Endothelial cell of umbilical vein (primary cell): Measurements from ENCODE around the gene ASAP2. TPM values are rescaled to one million over a fixed set of nuclear protein-coding genes. Genes with fewer than 3 reads are reported as not detected.

ENCODE experiments used
- BruUV-seq: library from RNA; stranded (reverse); fragments of 400-500 nt; replicated peaks from 2 replicates; lab custom pipeline; 2021; lab: Mats Ljungman, UMichigan
- CTCF ChIA-PET: fragments of 300-600, 350-600 bp; sonication (Branson Sonifier 250); formaldehyde crosslinking; loops from one replicate; lab custom pipeline; 2021; ENCODE audit warnings: antibody characterized with exemption, inconsistent platforms; lab: Charles Lee
- POLR2A ChIA-PET: fragments of 300-600, 350-600 bp; sonication (Branson Sonifier 250); formaldehyde crosslinking; loops from one replicate; lab custom pipeline; 2021; ENCODE audit warnings: antibody characterized with exemption, inconsistent platforms; lab: Charles Lee
- DNase-seq: peaks from one replicate; pipeline ENCODE4 v3.0.0-alpha.2; 2011; ENCODE audit warnings: low read depth, low spot score
- FAIRE-seq: peaks from 2 replicates; lab custom pipeline; 2011; peaks lifted over from hg19 to GRCh38; lab: Jason Lieb, UNC
- H2AFZ ChIP-seq: 2 replicates; pipeline ENCODE4 v1.6.0; 2012; ENCODE audit warnings: low read depth, low read length, control low read depth, inconsistent platforms
- H3K27ac ChIP-seq: 2 replicates; pipeline ENCODE4 v1.5.1; 2011; ENCODE audit warnings: low read depth, mild to moderate bottlenecking, control low read depth, low read length, moderate library complexity; ENCODE audit not compliant: insufficient read depth
- H3K27me3 ChIP-seq, 2 experiments: 2 replicates each; pipeline versions ENCODE4 v1.6.0 to v1.6.1; 2011; ENCODE audit warnings: low read length in 2 of 2, mixed read lengths in 1 of 2; ENCODE audit not compliant: control insufficient read depth in 2 of 2, insufficient read depth in 2 of 2
- H3K36me3 ChIP-seq, 2 experiments: 2 replicates in 1 of 2; 3 replicates in 1 of 2; pipeline ENCODE4 v1.5.1; 2011; ENCODE audit warnings: low read length in 2 of 2, mild to moderate bottlenecking in 1 of 2, moderate library complexity in 1 of 2; ENCODE audit not compliant: control insufficient read depth in 2 of 2, insufficient read depth in 2 of 2; ENCODE audit errors: extremely low read depth in 1 of 2
- H3K4me1 ChIP-seq: 3 replicates; pipeline ENCODE4 v1.5.1; 2011; ENCODE audit warnings: mild to moderate bottlenecking, low read length; ENCODE audit not compliant: control insufficient read depth, insufficient read depth; ENCODE audit errors: extremely low read depth
- H3K4me2 ChIP-seq: 2 replicates; pipeline ENCODE4 v1.6.1; 2011; ENCODE audit warnings: low read length, control low read depth, mixed read lengths; ENCODE audit not compliant: insufficient read depth
- H3K4me3 ChIP-seq, 3 experiments: fragments of 200-600 bp in 1 of 3; sonication (generic), shearing (Covaris generic) in 1 of 3; replicated peaks in 1 of 3; 2 replicates each; pipeline ENCODE4 v1.5.1; 2011 to 2016; ENCODE audit warnings: control low read depth in 3 of 3, low read length in 3 of 3, mild to moderate bottlenecking in 2 of 3, inconsistent platforms in 1 of 3, low read depth in 1 of 3, moderate library complexity in 1 of 3; ENCODE audit not compliant: insufficient read depth in 1 of 3
- H3K79me2 ChIP-seq: 2 replicates; pipeline ENCODE4 v1.6.0; 2012; ENCODE audit warnings: low read length, inconsistent platforms; ENCODE audit not compliant: control insufficient read depth, insufficient read depth
- H3K9ac ChIP-seq: replicated peaks from 2 replicates; pipeline ENCODE3; 2011; ENCODE audit warnings: low read length, control low read depth; ENCODE audit not compliant: insufficient read depth; ENCODE audit errors: extremely low read depth
- H3K9me1 ChIP-seq: replicated peaks from 3 replicates; pipeline ENCODE4 v1.6.0; 2011; ENCODE audit warnings: mild to moderate bottlenecking, low read length; ENCODE audit not compliant: control insufficient read depth, insufficient read depth; ENCODE audit errors: extremely low read depth
- H3K9me3 ChIP-seq: replicated peaks from 2 replicates; pipeline ENCODE4 v1.5.1; 2012; ENCODE audit warnings: low read length, inconsistent platforms; ENCODE audit not compliant: control insufficient read depth, insufficient read depth
- H4K20me1 ChIP-seq: replicated peaks from 2 replicates; pipeline ENCODE3; 2011; ENCODE audit warnings: mild to moderate bottlenecking, low read length; ENCODE audit not compliant: control insufficient read depth, insufficient read depth; ENCODE audit errors: extremely low read depth
- CTCF ChIP-seq, 2 donors: IDR thresholded peaks; 1 replicate in 1 of 2; 2 replicates in 1 of 2; pipeline ENCODE4 v1.5.1; 2011; ENCODE audit warnings: low read length in 2 of 2, mild to moderate bottlenecking in 2 of 2, moderate library complexity in 2 of 2, control low read depth in 1 of 2, inconsistent platforms in 1 of 2, low read depth in 1 of 2; ENCODE audit not compliant: insufficient read depth in 1 of 2; ENCODE audit errors: extremely low read depth in 1 of 2
- EZH2 ChIP-seq: IDR thresholded peaks from 2 replicates; pipeline ENCODE4 v1.6.1; 2012; ENCODE audit warnings: borderline replicate concordance, low read depth, mild to moderate bottlenecking, moderate library complexity, low read length, inconsistent platforms; ENCODE audit not compliant: severe bottlenecking
- FOS ChIP-seq: IDR thresholded peaks from 2 replicates; pipeline ENCODE4 v1.6.1; 2011; ENCODE audit warnings: mild to moderate bottlenecking, low read length, moderate library complexity, borderline replicate concordance; ENCODE audit not compliant: insufficient read depth
- GATA2 ChIP-seq: IDR thresholded peaks from 2 replicates; pipeline ENCODE4 v1.7.0; 2011; ENCODE audit warnings: low read depth, mild to moderate bottlenecking, moderate library complexity, mixed read lengths, low read length; ENCODE audit not compliant: insufficient read length, insufficient read depth
- JUN ChIP-seq: IDR thresholded peaks from 2 replicates; pipeline ENCODE4 v1.6.1; 2011; ENCODE audit warnings: borderline replicate concordance, low read depth; ENCODE audit not compliant: insufficient read length, insufficient read depth
- MAX ChIP-seq: IDR thresholded peaks from 2 replicates; pipeline ENCODE4 v1.6.1; 2011; ENCODE audit not compliant: insufficient read depth, insufficient read length
- MYC ChIP-seq: IDR thresholded peaks from one replicate; pipeline ENCODE4 v1.6.1; 2011; ENCODE audit warnings: mild to moderate bottlenecking, low read depth, low read length
- POLR2A ChIP-seq: IDR thresholded peaks from 2 replicates; pipeline ENCODE4 v1.6.1; 2012; ENCODE audit warnings: low read depth, mild to moderate bottlenecking, control low read depth, low read length
- POLR2AphosphoS5 ChIP-seq: IDR thresholded peaks from 2 replicates; pipeline ENCODE4 v1.6.1; 2012; ENCODE audit warnings: low read depth, mild to moderate bottlenecking, control low read depth, low read length, moderate library complexity; ENCODE audit not compliant: insufficient read depth
- dilution Hi-C: fragments of 300-500 bp; cut with MboI; formaldehyde crosslinking; loops from one replicate; pipeline ENCODE4 v1.15.0; 2019; ENCODE audit warnings: low sequenced_read_pairs; ENCODE audit not compliant: extremely low pct_ligation_motif_present
- intact Hi-C: fragments of 100-400 bp; cut with micrococcal nuclease; formaldehyde crosslinking; loops from one replicate; pipeline ENCODE4 v1.10.0; 2022
- polyA plus RNA-seq, 4 experiments: library from polyadenylated mRNA; depleted of rRNA in 3 of 4; stranded (reverse) in 3 of 4; unstranded in 1 of 4; fragments of >200 nt; gene quantifications; 2 replicates each; pipeline versions ENCODE4 v1.2.1 to v1.2.3, GENCODE V29; 2011 to 2012; ENCODE audit warnings: missing spikeins in 1 of 4
- total RNA-seq: library from RNA; stranded (reverse); gene quantifications from 2 replicates; pipeline ENCODE4 v1.2.3, GENCODE V29; 2021

The ASAP2 gene
- total and polyA plus RNA-seq, 2 donors (not counting 3 experiments of a cell fraction or from before 2014, with no cell fraction given) = 31.1 to 79.2 TPM

DNA sequence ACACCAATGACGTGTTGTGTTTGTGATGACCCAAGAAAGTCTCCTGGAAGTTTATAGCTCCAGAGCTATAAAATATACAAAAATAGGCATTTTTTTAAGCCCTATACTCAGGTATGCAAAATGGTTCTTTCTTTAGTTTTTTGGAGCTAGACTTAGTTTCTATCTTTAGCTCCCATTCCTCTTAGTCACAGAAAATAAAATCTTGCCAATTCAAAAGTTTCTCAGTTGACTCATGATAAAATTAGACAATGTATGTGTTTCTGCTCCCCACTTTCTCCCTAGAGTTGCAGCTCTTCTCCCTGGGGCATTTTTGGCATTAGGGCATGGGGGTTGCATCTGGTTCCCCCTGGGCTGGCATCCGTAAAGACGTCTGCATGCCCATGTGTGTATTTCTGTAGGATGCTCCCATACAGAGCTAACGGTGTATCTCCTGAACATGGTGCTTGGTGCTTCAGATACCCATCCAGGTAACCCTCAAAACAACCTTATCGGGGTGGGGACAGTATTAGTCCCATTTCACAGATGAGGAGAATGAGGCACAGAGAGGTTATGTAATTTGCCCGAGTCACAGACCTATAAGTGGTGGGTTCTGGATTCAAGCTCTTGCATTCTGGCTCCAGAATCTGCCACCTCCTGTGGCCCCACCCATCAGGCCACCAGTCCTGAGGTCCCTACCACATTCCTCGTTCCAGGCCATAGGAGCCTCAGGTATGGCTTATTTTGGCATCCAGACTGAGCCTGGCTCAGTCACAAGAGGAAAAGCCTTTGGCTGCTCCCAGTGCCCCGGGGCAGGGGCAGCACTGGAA is 43.1 kb upstream of the ASAP2 start:
- Histone ChIP-seq H3K79me2 (no peaks in the 10 kb centered on the region), H4K20me1 (no peaks in the 10 kb centered on the region), H3K4me1 (no peaks in the 10 kb centered on the region), H3K27me3 (no peaks in the 10 kb centered on the region), H3K36me3 (no peaks in the 10 kb centered on the region), H3K4me3 (no peak overlapping the region), H3K9ac (no peak overlapping the region), H2AFZ (no peak overlapping the region), H3K9me1 (no peaks in the 10 kb centered on the region), H3K4me2 (no peak overlapping the region), H3K9me3 (no peaks in the 10 kb centered on the region), H3K27ac (no peak overlapping the region)
- no TSS peak for BruUV-seq
- ChIA-PET POLR2A (no interaction called here), CTCF (interaction anchor here (1.2 kb wide), 1 partner anchor 12 kb away, joined by 5 read pairs; no protein-coding TSS in a partner anchor)
- DNase-seq (no peak), FAIRE-seq (no peak)
- intact Hi-C loops (no loop called here), dilution Hi-C loops (loop anchor here (25.0 kb wide), 1 partner anchor 199 kb away; no protein-coding TSS in a partner anchor)
- TF ChIP-seq MAX (no peak), EZH2 (no peak), POLR2AphosphoS5 (no peak), GATA2 (no peak), POLR2A (no peak), MYC (no peak), CTCF (IDR thresholded peaks at IDR 0.05; ENCODE audit: extremely low read depth in 1 of 2, insufficient read depth in 1 of 2, low read depth in 1 of 2, low read length in 2 of 2) (no peak), JUN (no peak), FOS (no peak)
